ENCODE data around the gene HS1BP3. TPM values are rescaled to one million over a fixed set of nuclear protein-coding genes. Genes with fewer than 3 reads are reported as not detected.

The HS1BP3 gene
- total and polyA plus RNA-seq, 7 experiments from 2014 or later: 12.0 to 19.0 (median 17.3) TPM

- Mint-ChIP-seq H3K4me3 (no peak overlapping the region), H3K4me1 (peaks cover 0 to 12% (median 4%) of the 10 kb centered on the region in 7 donors), H3K27ac (no peak overlapping the region), H3K9me3 (no peaks in the 10 kb centered on the region), H3K27me3 (no peaks in the 10 kb centered on the region), H3K36me3 (peaks cover 0 to 5% (median 0%) of the 10 kb centered on the region in 5 donors)
- ChIA-PET POLR2A (interaction anchor here (1.0 kb wide), 1 partner anchor 543 kb away, joined by 3 read pairs; the partner anchor contains the start of gene LAPTM4A), CTCF (no interaction called here)
- no peaks in the 10 kb centered on the region for H3K4me1 ChIP-seq (ENCODE audit: control insufficient read depth in 2 of 2, insufficient read depth in 2 of 2, low read length in 2 of 2)
- ATAC-seq (no peak), DNase-seq (no peak)
- intact Hi-C loops (cut with micrococcal nuclease): no loop called here
- H3K36me3 ChIP-seq (ENCODE audit: control insufficient read depth in 2 of 3, insufficient read depth in 3 of 3, low read length in 3 of 3): no peaks in the 10 kb centered on the region
- H3K27me3 ChIP-seq (ENCODE audit: control insufficient read depth in 2 of 2, insufficient read depth in 2 of 2, low read length in 2 of 2): no peaks in the 10 kb centered on the region
- H3K9me3 ChIP-seq (ENCODE audit: control insufficient read depth in 2 of 3, low read length in 3 of 3): no peaks in the 10 kb centered on the region
- H3K27ac ChIP-seq (ENCODE audit: low read depth, low read length): no peak overlapping the region
- H3K4me3 ChIP-seq (ENCODE audit: low read length): no peak overlapping the region
Observed at GRCh38 chr2:20594957-20595356, 55.9 kb downstream of the HS1BP3 start.

- Mint-ChIP-seq H3K36me3 (peaks cover 0 to 5% (median 0%) of the 10 kb centered on the region in 5 donors), H3K27ac (no peak overlapping the region), H3K27me3 (no peaks in the 10 kb centered on the region), H3K4me1 (peaks cover 0 to 12% (median 4%) of the 10 kb centered on the region in 7 donors), H3K4me3 (no peak overlapping the region), H3K9me3 (no peaks in the 10 kb centered on the region)
- Histone ChIP-seq H3K4me1 (ENCODE audit: control insufficient read depth in 2 of 2, insufficient read depth in 2 of 2, low read length in 2 of 2) (no peaks in the 10 kb centered on the region), H3K9me3 (ENCODE audit: control insufficient read depth in 2 of 3, low read length in 3 of 3) (no peaks in the 10 kb centered on the region), H3K36me3 (ENCODE audit: control insufficient read depth in 2 of 3, insufficient read depth in 3 of 3, low read length in 3 of 3) (no peaks in the 10 kb centered on the region), H3K27me3 (ENCODE audit: control insufficient read depth in 2 of 2, insufficient read depth in 2 of 2, low read length in 2 of 2) (no peaks in the 10 kb centered on the region), H3K27ac (ENCODE audit: low read depth, low read length) (no peak overlapping the region), H3K4me3 (ENCODE audit: low read length) (no peak overlapping the region)
- POLR2A ChIA-PET: interaction anchor here (1.0 kb wide), 1 partner anchor 542 kb away, joined by 3 read pairs; the partner anchor contains the start of gene LAPTM4A
- CTCF ChIA-PET: no interaction called here
- intact Hi-C loops (cut with micrococcal nuclease): no loop called here
- ATAC-seq (no peak), DNase-seq (no peak)
Observed at GRCh38 chr2:20594048-20594750, 56.7 kb downstream of the HS1BP3 start.

GRCh38 chr2:20593072-20594034 lies 57.5 kb downstream of the HS1BP3 start:
- H3K27ac ChIP-seq (ENCODE audit: low read depth, low read length): no peak overlapping the region
- H3K4me1 ChIP-seq (ENCODE audit: control insufficient read depth in 2 of 2, insufficient read depth in 2 of 2, low read length in 2 of 2): no peaks in the 10 kb centered on the region
- no peak overlapping the region for H3K4me3 ChIP-seq (ENCODE audit: low read length)
- Mint-ChIP-seq H3K4me3 (no peak overlapping the region), H3K36me3 (peaks cover 0 to 5% (median 0%) of the 10 kb centered on the region in 5 donors), H3K27ac (no peak overlapping the region), H3K27me3 (no peaks in the 10 kb centered on the region), H3K4me1 (peaks cover 0 to 12% (median 4%) of the 10 kb centered on the region in 7 donors), H3K9me3 (no peaks in the 10 kb centered on the region)
- POLR2A ChIA-PET: no interaction called here
- no peaks in the 10 kb centered on the region for H3K36me3 ChIP-seq (ENCODE audit: control insufficient read depth in 2 of 3, insufficient read depth in 3 of 3, low read length in 3 of 3)
- ATAC-seq (no peak), DNase-seq (no peak)
- CTCF ChIA-PET: no interaction called here
- intact Hi-C loops (cut with micrococcal nuclease): no loop called here
- no peaks in the 10 kb centered on the region for H3K9me3 ChIP-seq (ENCODE audit: control insufficient read depth in 2 of 3, low read length in 3 of 3)
- H3K27me3 ChIP-seq (ENCODE audit: control insufficient read depth in 2 of 2, insufficient read depth in 2 of 2, low read length in 2 of 2): no peaks in the 10 kb centered on the region

- H3K9me3 Mint-ChIP-seq: no peaks in the 10 kb centered on the region
- no peak overlapping the region for H3K4me3 ChIP-seq (ENCODE audit: low read length)
- DNase-seq: no peak
- H3K27me3 Mint-ChIP-seq: no peaks in the 10 kb centered on the region
- H3K36me3 Mint-ChIP-seq: peaks cover 0 to 5% (median 0%) of the 10 kb centered on the region in 5 donors
- no peaks in the 10 kb centered on the region for H3K27me3 ChIP-seq (ENCODE audit: control insufficient read depth in 2 of 2, insufficient read depth in 2 of 2, low read length in 2 of 2)
- H3K27ac Mint-ChIP-seq: no peak overlapping the region
- intact Hi-C loops (cut with micrococcal nuclease): no loop called here
- H3K27ac ChIP-seq (ENCODE audit: low read depth, low read length): no peak overlapping the region
- no peaks in the 10 kb centered on the region for H3K4me1 ChIP-seq (ENCODE audit: control insufficient read depth in 2 of 2, insufficient read depth in 2 of 2, low read length in 2 of 2)
- H3K9me3 ChIP-seq (ENCODE audit: control insufficient read depth in 2 of 3, low read length in 3 of 3): no peaks in the 10 kb centered on the region
- H3K4me1 Mint-ChIP-seq: peaks cover 0 to 12% (median 4%) of the 10 kb centered on the region in 7 donors
- no peaks in the 10 kb centered on the region for H3K36me3 ChIP-seq (ENCODE audit: control insufficient read depth in 2 of 3, insufficient read depth in 3 of 3, low read length in 3 of 3)
- no peak for ATAC-seq
- POLR2A ChIA-PET: no interaction called here
- CTCF ChIA-PET: no interaction called here
- H3K4me3 Mint-ChIP-seq: no peak overlapping the region
Observed at GRCh38 chr2:20592106-20593071, 58.5 kb downstream of the HS1BP3 start.

GRCh38 chr2:20590704-20591515 lies 60.0 kb downstream of the HS1BP3 start:
- H3K36me3 ChIP-seq (ENCODE audit: control insufficient read depth in 2 of 3, insufficient read depth in 3 of 3, low read length in 3 of 3): no peaks in the 10 kb centered on the region
- Mint-ChIP-seq H3K27ac (no peak overlapping the region), H3K4me1 (peaks cover 0 to 6% (median under 1%) of the 10 kb centered on the region in 7 donors), H3K27me3 (no peaks in the 10 kb centered on the region), H3K36me3 (peaks cover 0 to 5% (median 0%) of the 10 kb centered on the region in 5 donors), H3K9me3 (no peaks in the 10 kb centered on the region), H3K4me3 (no peak overlapping the region)
- ChIA-PET CTCF (no interaction called here), POLR2A (no interaction called here)
- no peaks in the 10 kb centered on the region for H3K27me3 ChIP-seq (ENCODE audit: control insufficient read depth in 2 of 2, insufficient read depth in 2 of 2, low read length in 2 of 2)
- DNase-seq: no peak
- intact Hi-C loops (cut with micrococcal nuclease): no loop called here
- no peaks in the 10 kb centered on the region for H3K9me3 ChIP-seq (ENCODE audit: control insufficient read depth in 2 of 3, low read length in 3 of 3)
- no peak for ATAC-seq
- no peak overlapping the region for H3K27ac ChIP-seq (ENCODE audit: low read depth, low read length)
- no peaks in the 10 kb centered on the region for H3K4me1 ChIP-seq (ENCODE audit: control insufficient read depth in 2 of 2, insufficient read depth in 2 of 2, low read length in 2 of 2)
- no peak overlapping the region for H3K4me3 ChIP-seq (ENCODE audit: low read length)
